Liver (tissue), 3 donors: ENCODE measurements around the gene NTN1.

Experiments
- CTCF ChIP-seq: fragments of 150-350 bp; IDR thresholded peaks from 2 replicates; pipeline ENCODE4 v1.5.1; 2017; ENCODE audit warnings: improper control_type of control experiment, low read depth, low read length; ENCODE audit not compliant: missing input control
- FOXA1 ChIP-seq: IDR thresholded peaks from 2 replicates; pipeline ENCODE4 v1.6.1; 2016; ENCODE audit warnings: antibody characterized with exemption
- GABPA ChIP-seq, 2 donors: IDR thresholded peaks in 1 of 2; conservative IDR thresholded peaks in 1 of 2; 2 replicates each; pipeline ENCODE4 v1.6.1; 2016; ENCODE audit warnings: antibody characterized with exemption in 2 of 2, mild to moderate bottlenecking in 1 of 2, moderate library complexity in 1 of 2
- RXRA ChIP-seq, 2 donors: IDR thresholded peaks; 2 replicates each; pipeline ENCODE4 v1.6.1; 2017 to 2018; ENCODE audit warnings: antibody characterized with exemption in 2 of 2, mild to moderate bottlenecking in 1 of 2
- TAF1 ChIP-seq: conservative IDR thresholded peaks from 2 replicates; pipeline ENCODE4 v1.6.1; 2016; ENCODE audit warnings: antibody characterized with exemption, mild to moderate bottlenecking
- TF ChIP-seq, protein P1 (sequence below): IDR thresholded peaks from 2 replicates; pipeline ENCODE4 v1.6.1; 2016; ENCODE audit warnings: antibody characterized with exemption, mild to moderate bottlenecking
- TF ChIP-seq, protein P2 (sequence below): IDR thresholded peaks from 2 replicates; pipeline ENCODE4 v1.6.1; 2016; ENCODE audit warnings: antibody characterized with exemption
- donor health status: healthy.
- donor health status: healthy.

GRCh38 chr17:9291912-9292560, 270.7 kb downstream of the NTN1 start:
- TF ChIP-seq CTCF (peak; percentile 72), GABPA (IDR thresholded peaks at IDR 0.05 in 1 of 2, conservative IDR thresholded peaks at IDR 0.05 in 1 of 2) (no peak), TAF1 (no peak), FOXA1 (no peak), RXRA (IDR thresholded peaks at IDR 0.05) (no peak)
- TF ChIP-seq, protein P1, sequence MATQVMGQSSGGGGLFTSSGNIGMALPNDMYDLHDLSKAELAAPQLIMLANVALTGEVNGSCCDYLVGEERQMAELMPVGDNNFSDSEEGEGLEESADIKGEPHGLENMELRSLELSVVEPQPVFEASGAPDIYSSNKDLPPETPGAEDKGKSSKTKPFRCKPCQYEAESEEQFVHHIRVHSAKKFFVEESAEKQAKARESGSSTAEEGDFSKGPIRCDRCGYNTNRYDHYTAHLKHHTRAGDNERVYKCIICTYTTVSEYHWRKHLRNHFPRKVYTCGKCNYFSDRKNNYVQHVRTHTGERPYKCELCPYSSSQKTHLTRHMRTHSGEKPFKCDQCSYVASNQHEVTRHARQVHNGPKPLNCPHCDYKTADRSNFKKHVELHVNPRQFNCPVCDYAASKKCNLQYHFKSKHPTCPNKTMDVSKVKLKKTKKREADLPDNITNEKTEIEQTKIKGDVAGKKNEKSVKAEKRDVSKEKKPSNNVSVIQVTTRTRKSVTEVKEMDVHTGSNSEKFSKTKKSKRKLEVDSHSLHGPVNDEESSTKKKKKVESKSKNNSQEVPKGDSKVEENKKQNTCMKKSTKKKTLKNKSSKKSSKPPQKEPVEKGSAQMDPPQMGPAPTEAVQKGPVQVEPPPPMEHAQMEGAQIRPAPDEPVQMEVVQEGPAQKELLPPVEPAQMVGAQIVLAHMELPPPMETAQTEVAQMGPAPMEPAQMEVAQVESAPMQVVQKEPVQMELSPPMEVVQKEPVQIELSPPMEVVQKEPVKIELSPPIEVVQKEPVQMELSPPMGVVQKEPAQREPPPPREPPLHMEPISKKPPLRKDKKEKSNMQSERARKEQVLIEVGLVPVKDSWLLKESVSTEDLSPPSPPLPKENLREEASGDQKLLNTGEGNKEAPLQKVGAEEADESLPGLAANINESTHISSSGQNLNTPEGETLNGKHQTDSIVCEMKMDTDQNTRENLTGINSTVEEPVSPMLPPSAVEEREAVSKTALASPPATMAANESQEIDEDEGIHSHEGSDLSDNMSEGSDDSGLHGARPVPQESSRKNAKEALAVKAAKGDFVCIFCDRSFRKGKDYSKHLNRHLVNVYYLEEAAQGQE = no peak
- TF ChIP-seq, protein P2, sequence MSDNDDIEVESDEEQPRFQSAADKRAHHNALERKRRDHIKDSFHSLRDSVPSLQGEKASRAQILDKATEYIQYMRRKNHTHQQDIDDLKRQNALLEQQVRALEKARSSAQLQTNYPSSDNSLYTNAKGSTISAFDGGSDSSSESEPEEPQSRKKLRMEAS = no peak
